Activated effector memory CD4-positive, alpha-beta T cell treated with anti-CD3 and anti-CD28 coated beads, Interleukin-2, amount 50 U/mL, for 16 hours (primary cell): ENCODE results near the gene ALX4.

Source experiments
- DNase-seq: peaks from one replicate; pipeline ENCODE4 v3.0.0-alpha.2; 2020

ALX4 gene

GRCh38 chr11:44315947-44316658, 6.2 kb upstream of the ALX4 start:
- no peak for DNase-seq

- no peak for DNase-seq
Measured at GRCh38 chr11:44314733-44315132, 4.8 kb upstream of the ALX4 start.

- DNase-seq = no peak
Measured at GRCh38 chr11:44313761-44314489, 4.0 kb upstream of the ALX4 start.

GRCh38 chr11:44312876-44313275, 2.9 kb upstream of the ALX4 start:
- no peak for DNase-seq

- no peak for DNase-seq
Measured at GRCh38 chr11:44311339-44312261, 1.7 kb upstream of the ALX4 start.

- no peak for DNase-seq
Measured at GRCh38 chr11:44310463-44311272, 729 bp upstream of the ALX4 start.

- no peak for DNase-seq
Measured at GRCh38 chr11:44310206-44310462, 195 bp upstream of the ALX4 start.

GRCh38 chr11:44308923-44309477, 939 bp downstream of the ALX4 start:
- no peak for DNase-seq

- no peak for DNase-seq
Measured at GRCh38 chr11:44308256-44308922, 1.6 kb downstream of the ALX4 start.

GRCh38 chr11:44307340-44308099, 2.4 kb downstream of the ALX4 start:
- no peak for DNase-seq

GRCh38 chr11:44306918-44307244, 3.1 kb downstream of the ALX4 start:
- no peak for DNase-seq

- no peak for DNase-seq
Measured at GRCh38 chr11:44306052-44306917, 3.7 kb downstream of the ALX4 start.

GRCh38 chr11:44305470-44306051, 4.4 kb downstream of the ALX4 start:
- peak; percentile 71 for DNase-seq

GRCh38 chr11:44305026-44305469, 4.9 kb downstream of the ALX4 start:
- no peak for DNase-seq

- no peak for DNase-seq
Measured at GRCh38 chr11:44304091-44305025, 5.6 kb downstream of the ALX4 start.

- DNase-seq = no peak
Measured at GRCh38 chr11:44303401-44303938, 6.5 kb downstream of the ALX4 start.

- no peak for DNase-seq
Measured at GRCh38 chr11:44301564-44302271, 8.2 kb downstream of the ALX4 start.
